ENCODE results near the gene TRHDE. TPM values are rescaled to one million over a fixed set of nuclear protein-coding genes. Genes with fewer than 3 reads are reported as not detected.
"Not testable (repeated sequence)": the region's sequence is repeated elsewhere in the genome, so short reads cannot be mapped to it uniquely, and the experiment has no call there.

The TRHDE gene
- total RNA-seq, 1 donor from 2014 or later, result 40.4 TPM

DNA sequence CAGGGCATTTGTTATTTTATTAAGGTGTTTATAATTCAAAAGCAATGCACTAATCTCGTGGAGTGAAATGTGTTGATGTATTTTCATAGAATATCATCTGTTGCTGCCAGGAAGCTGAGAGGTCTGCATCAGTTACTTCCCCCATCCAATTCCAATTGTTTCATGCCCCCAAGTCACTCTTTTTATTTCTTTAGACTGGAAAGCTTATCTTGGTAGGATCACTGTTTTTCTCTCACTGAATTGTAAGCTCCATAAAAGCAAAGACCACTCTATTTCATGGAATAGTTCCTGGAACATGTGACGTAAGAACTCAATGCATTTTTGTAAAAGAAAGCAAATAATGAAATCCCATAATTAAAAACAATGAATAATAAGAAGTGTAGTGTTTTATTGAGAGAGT, 420.2 kb downstream of the TRHDE start:
- DNase-seq (ENCODE audit: low spot score in 2 of 2), result no peak
- no peak for FAIRE-seq

DNA sequence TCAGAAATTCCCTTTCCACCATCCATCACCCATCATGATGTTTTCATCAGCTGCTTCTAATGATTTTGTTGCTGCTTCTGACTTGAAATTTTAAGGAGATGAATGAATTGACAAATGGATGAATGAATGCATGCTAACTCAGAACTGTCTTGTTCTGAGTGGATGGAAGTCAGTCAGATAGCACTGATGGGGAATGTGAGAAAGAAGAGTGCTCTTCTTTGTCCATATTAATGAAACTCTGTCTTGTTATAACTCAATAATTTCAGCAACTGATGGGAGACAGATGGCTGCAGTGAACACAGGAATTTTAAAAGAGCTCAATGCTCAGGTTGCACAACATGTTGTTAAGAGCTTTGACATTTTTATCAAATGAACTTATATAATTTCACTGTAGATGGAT, 422.0 kb downstream of the TRHDE start:
- no peak for DNase-seq (ENCODE audit: low spot score in 2 of 2)
- no peak for FAIRE-seq

DNA sequence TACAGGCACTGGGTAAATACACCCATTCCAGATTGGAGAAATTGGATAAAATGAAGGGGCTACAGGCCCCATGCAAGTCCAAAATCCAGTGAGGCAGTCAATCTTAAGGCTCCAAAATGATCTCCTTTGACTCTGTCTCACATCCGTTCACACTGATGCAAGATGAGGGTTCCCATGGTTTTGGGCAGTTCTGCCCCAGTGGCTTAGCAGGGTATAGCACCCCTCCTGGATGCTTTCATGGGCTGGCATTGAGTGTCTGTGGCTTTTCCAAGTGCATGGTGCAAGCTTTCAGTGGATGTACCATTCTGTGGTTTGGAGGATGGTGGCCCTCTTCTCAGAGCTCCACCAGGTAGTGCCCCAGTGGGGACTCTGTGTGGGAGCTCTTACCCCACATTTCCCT, 427.2 kb downstream of the TRHDE start:
- DNase-seq (ENCODE audit: low spot score in 2 of 2) (no peak), FAIRE-seq (no peak)

DNA sequence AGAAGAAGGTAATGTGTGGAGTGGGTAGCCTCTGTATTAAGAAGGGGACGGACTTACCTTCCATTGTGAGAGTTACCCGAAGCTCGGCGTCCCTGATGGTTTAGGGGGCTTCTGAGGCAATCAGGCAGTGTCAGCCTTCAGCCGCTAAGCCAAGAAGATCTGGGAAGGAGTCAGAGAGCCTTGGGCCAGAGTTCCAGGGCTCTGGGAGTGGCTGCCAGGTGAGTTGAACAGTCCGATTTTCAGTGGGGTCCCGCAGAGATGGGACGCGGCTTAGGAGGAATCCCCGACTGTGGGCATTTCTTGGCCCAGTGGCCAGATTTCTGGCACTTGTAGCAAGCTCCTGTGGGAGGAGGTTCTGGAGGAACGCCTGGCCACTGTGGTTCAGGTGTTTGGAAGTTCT, 439.9 kb downstream of the TRHDE start:
- DNase-seq (ENCODE audit: low spot score in 2 of 2); FAIRE-seq: not testable (repeated sequence)

DNA sequence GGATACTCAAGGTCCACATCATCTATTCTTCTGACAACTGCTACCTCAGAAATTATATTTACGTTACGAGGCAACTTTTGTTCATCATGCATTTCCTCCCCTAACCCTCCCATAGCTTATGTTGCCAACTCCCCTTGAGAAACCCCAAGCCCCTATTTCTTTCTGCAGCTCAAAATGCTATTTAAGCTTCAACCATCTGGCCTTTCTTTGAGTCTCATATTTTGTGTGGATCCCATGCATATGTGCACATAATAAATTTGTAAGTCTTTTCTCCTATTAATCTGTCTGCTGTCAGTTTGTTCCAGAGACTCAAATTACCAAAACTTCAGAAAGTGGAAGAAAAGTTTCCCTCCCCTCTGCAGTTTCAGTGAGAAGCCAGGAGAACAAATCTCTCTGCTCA, 444.1 kb downstream of the TRHDE start:
- FAIRE-seq, result no peak
- DNase-seq (ENCODE audit: low spot score in 2 of 2), result no peak

DNA sequence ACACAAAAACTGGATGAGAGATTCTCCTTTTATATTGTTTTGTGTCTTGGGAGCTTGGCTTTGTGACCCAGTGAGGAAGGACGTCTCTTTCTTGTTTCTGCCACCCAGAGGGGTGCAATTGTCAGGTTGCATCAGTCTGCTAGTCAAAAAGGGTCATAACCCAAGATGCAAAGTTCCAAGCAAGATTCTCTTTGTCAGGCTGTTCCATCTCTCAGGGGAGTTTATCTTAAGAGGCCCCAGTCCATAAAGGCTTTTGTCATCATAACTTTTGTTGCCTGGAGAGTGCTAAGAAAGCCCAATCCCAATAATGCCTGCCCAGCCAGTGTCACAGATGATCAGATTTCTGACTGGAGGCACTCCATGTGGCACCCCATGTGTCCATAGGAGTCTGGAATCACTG, 444.9 kb downstream of the TRHDE start:
- DNase-seq (ENCODE audit: low spot score in 2 of 2), result no peak
- FAIRE-seq, result no peak
